ENCODE results near the gene HSD17B3. TPM values are rescaled to one million over a fixed set of nuclear protein-coding genes. Genes with fewer than 3 reads are reported as not detected.
"Not testable (repeated sequence)": the region's sequence is repeated elsewhere in the genome, so short reads cannot be mapped to it uniquely, and the experiment has no call there.

Gene HSD17B3
- total RNA-seq, 1 donor from 2014 or later = not detected

DNA sequence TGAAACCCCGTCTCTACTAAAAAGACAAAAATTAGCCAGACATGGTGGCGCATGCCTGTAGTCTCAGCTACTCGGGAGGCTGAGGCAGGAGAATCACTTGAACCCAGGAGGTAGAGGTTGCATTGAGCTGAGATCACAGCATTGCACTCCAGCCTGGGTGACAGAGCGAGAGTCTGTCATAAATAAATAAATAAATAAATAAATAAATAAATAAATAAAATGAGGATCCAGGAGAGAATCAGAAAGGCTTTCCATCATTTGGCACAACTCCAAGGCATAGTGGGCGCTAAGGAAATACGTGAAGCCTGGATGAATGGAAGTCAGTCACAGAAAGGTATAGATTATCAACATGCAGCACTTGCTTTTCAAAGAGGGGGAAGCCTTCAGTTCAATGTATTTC, 65.6 kb downstream of the HSD17B3 start:
- DNase-seq (ENCODE audit: low spot score) = not testable (repeated sequence)

DNA sequence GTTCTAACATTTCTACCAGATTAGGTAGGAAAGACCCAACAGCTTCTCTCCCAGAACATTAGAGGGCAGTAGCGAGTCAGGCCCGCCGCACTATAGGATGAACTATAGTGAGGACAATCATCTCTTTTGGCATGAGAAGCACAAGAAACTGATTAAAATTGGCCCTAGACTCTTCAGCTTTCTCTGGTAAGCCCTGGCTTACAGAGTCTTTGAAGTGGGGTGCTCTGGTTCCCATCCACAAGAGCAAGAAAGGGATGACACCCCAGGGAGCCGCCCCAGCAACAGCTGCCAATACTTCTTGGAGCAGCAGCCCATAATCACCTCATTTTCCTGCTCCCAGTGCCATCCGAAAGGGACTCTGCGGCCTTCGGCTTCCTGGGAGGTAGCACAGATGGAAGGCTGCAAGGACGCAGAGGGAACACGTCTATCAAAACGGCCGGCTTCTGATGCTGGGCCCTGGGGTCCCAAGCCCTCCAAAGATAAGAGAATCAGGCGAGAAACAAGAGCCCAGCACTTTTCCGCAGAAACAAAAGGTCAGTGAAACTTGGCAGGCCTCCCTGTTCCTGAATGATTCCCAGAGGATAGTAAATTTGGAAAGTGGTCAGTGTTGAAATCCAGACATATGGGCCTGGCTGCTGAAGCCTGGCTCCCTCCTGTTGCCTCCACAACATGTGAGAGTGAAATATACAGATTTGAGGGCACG, 69.3 kb downstream of the HSD17B3 start:
- DNase-seq (ENCODE audit: low spot score) = peak; percentile 72

DNA sequence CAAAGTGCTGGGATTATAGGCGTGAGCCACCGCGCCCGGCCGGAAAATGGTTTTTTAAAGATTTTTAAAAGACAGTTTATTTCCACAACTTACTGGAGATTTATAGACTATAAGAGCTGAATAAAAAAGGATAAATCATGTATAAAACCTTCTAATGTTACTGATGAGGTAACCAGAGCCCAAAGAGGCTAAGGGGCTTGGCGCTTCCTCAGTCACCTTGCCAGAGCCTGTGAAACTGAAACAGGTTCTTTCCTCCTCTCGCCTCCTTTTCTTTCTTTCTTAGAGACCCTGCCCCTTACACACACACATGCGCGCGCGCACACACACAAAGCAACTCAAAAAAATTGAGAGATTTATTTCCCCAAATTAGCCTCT, 69.8 kb downstream of the HSD17B3 start:
- DNase-seq (ENCODE audit: low spot score) = no peak

DNA sequence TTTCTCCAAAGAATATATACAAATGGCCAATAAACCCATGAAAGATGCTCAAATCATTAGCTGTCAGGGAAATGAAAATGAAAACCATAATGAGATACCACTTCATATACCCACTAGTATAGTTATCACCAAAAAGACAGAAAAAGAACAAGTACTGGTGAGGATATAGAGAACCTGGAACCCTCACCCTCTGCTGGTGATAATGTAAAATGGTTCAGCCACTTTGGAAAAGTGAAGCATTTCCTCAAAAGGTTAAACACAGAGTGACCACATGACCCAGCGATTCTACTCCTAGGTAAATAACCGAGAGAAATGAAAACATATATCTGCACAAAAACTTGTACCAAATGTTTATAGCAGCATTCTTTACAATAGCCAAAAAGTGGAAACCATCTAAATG, 72.0 kb downstream of the HSD17B3 start:
- no peak for DNase-seq (ENCODE audit: low spot score)

GRCh38 chr9:96222132-96222531, 79.8 kb downstream of the HSD17B3 start:
- DNase-seq (ENCODE audit: low spot score) = no peak

DNA sequence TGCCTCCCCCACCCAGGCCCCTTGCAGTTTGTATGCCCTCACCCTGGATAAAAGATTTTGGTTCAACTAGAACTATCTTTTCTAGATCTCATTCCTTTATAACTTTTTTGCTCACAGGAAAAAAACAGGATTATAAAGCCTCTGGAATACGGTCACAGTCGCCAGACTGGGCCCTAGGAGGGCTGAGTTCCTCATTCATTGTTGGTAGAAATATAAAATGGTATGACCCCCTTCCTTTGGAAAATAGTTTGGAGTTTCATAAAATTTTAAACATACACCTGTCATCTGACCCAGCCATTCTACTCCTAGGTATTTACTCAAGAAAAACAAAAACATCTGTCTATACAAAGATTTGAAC, 82.1 kb downstream of the HSD17B3 start:
- no peak for DNase-seq (ENCODE audit: low spot score)

DNA sequence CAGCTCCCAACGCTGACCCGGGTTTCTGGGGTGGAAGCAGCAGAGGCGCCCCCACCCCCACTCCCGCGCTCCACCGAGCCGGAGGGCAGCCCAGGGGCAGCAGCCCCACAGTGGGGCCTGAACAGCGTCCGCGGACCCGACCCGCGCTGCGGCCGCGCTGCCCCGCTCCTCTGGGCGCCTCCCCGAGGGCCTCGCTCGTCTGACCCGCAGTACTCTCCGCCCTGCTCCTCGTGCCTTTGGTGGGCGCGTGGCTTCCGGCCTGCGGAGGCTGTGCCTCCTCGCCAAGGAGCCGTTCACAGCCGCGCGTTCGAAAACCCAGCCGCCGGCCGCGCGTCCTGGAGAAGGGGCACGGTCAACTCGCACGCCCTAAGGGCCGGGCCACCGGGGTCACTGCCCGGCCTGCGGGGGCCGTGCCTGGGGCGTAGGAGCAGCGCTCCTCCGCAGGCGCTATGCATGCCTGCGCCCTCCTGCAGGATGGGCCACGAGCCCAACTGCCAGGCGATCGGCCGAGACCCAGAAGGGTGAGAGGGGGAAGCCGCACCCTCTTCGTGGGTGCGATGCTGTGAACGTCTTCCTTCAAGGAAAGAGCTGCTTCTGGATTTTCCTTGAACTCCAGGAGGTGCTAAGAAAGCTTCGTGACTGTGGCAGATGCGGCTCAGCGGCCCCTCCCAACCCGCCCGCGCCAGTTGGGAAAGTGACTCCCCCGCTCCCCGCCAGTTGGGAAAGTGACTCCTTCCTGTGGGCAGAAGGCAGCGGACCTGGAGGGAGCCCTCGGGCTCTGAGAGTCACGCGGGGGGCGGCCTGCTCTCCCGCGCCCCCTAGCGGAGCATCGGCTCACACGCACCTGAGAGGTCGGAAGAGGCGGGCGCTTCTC, 82.7 kb downstream of the HSD17B3 start:
- no peak for DNase-seq (ENCODE audit: low spot score)

GRCh38 chr9:96217754-96218693, 84.0 kb downstream of the HSD17B3 start:
- peak; percentile 83 for DNase-seq (ENCODE audit: low spot score)

DNA sequence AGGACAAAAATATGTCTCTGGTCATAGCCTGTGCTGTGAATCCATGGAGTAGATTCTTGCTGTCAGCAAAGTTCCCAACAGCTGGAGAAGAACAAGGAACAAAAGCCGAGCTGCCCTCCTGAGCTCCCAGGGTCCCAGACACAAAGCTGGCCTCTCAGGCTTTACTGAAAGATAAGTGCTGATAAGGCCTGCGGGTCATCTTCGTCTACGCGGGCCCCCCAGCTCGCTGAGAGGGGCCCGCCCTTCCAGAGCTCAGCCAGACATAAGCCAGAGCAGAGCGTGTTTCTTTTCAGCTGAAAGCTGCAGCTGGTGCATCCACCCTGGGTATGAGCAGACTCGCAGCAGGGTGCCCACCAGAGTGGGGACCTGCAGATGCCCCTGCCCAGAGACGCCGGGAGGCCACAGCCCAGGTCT, 84.7 kb downstream of the HSD17B3 start:
- DNase-seq (ENCODE audit: low spot score) = peak; percentile 50

DNA sequence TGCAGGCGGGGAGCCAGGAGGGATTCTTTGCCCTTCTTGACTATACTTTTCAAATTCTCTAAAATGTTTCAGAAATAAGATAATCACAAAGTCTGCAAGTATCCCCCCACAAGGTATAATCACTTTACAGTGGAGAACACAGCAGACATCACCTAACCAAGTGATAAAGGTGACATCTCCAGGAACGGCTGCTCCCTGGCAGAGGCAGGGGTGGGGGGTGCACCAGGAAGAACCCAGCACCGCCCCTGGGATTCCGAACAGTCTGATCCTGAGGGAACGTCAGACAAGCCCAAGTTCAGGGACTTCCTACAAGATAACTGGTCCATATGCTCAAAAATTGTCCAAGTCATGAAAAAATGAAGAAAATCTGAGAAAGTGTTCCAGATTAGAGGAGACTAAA, 85.4 kb downstream of the HSD17B3 start:
- no peak for DNase-seq (ENCODE audit: low spot score)

DNA sequence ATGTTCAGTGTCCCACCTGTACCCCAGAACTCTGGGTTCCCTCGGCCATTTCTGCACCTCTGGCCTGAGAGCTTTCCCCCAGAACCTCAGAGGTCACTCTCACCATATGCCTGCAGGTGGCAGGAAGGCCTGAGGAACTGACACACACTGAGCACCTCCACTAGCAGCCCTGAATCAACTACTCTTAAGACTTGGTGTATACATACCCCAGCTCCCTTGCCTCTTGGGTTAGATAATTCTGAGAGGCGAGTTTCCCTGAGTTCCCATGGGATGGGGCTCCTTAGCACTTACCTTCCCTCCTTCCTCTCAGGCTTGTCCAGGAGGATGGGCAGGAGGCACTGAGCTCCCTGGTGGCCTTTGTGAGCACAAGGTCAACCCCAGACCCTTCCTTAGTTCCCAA, 86.1 kb downstream of the HSD17B3 start:
- DNase-seq (ENCODE audit: low spot score) = no peak

DNA sequence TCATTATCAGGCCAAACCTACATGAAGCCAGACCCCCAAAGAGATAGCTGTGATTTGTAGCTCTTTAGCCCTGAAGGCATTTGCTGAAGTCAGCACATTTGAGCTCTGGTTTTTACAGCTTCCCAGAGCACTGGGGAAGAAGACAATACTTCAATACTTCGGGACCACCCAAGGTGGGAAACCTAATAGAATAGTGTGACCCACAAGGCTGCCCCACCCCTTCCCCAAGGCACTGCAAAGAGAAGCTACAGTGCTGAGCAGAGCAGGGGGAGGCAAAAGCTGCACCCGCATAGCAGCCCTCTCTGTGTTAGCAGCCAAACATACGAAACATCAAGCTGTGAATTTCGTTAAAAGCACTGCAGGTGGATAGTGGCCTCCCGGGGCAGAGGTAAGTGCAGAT, 87.3 kb downstream of the HSD17B3 start:
- no peak for DNase-seq (ENCODE audit: low spot score)

DNA sequence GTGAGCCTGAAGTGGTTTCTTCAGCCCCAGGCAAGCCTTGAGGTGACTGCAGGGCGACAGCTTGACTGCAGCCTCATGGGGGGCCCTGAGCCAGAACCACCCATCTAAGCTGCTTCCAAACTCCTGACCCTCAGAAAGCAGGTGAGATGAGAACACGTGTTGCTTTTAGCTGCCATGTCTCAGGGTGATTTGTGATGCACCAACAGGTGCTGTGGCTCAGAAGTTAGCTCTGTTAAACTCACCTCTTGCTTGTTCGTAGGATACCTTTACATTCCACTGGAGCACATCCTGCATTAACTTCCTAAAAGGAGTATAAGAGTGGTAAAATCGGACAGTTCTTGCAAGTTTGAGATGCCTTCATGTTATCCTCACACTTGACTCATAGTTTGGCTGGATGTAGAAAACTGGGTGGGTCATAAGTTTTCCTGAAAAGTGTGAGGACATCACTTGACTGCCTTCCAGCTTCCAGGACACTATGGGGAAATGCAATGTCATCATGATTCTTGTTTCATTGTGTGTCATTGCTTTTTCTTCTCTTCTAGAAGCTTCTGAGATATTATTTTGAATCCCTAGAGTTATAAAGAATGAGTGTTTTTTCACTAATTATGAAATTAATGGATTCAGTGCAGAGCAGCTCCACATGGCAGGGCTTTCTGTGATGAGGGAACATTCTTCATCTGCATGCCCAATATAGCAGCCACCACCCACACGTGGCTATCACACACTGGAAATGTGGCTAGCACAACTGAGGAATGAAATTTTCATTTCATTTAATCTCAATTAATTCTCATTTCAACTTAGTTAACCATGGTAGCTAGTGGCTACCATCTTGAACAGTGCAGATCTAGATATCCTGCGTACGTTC, 92.3 kb downstream of the HSD17B3 start:
- DNase-seq (ENCODE audit: low spot score) = no peak

DNA sequence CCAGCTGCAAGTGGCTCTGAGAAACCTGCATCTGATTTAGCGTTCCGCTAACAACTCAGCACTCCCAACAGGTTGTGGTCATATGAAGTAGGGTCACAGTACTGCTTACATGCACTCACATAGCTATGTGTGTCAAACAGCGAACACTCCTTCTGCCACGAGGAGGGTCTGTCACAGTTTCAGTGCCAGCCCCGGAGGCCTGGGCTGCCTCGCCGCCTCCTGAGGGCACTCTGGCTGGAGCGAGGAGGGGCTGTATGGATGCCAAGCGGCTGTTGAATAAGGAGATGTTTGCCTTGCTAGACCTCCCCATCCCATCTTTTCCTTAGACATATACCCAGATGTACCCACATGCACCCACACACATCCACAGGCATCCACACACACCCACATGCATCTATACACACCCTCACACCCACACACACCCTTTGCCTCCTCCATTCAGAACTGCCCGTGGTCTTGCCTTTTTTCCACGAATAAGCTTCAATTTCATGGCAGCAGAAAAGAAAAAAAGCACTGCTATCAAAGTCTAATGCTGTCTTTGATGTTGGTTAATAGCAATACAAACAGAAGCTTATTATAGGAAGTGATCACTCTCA, 95.7 kb downstream of the HSD17B3 start:
- DNase-seq (ENCODE audit: low spot score) = no peak

DNA sequence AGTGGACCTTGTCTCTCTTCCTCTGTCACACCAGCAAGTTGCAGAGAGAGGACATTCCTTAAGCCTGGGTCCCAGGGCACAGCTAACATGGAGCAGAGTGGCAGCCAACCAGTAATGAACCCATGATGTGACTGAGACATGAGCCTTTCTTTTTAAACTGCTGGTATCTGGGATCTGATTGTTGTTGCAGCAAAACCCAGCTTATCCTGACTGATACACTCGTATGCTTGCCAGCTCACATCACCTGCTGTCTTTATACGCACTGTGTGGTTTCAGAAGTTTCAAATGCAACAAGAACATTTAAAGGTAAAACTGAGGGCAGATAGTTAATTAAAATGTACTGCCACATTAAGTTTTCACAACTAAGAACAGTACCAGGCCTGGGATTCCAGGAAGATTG, 97.1 kb downstream of the HSD17B3 start:
- no peak for DNase-seq (ENCODE audit: low spot score)

- DNase-seq (ENCODE audit: low spot score) = no peak
These were observed 98.0 kb downstream of the HSD17B3 start for GRCh38 chr9:96203867-96204501.

DNA sequence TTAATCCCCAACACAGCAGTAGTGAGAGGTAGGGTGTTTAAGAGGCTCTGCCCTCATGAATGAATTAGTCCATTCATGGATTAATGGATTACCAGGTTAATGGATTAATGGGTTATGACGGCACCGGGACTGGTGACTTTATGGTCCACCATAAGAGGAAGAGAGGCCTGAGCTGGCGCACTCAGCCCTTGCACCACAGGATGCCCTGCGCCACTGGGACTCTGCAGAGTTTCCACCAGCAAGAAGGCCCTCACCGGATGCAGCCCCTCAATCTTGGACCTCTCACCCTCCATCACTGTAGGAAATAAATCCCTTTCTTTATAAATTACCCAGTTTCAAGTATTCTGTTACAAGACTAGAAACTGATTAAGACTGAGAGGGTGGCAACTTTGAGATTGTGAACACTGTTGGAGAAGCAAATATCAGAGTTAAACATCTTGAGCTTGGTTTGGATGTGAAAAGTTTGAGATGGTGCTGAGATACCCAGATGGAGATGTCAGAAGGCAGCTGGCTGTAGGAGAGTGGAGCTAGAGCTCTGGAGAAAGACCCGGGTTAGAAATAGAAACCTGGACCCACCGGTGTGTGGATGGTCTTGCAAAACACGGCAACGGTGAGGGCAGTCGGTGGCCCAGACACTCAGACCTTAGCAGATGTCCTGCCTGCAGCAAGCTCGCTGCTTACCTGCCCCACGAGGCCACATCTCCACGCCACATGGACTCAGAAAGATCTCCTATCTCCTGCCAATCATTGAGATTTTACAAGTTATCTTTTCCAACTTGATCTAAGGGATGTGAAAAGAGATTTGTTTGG, 98.8 kb downstream of the HSD17B3 start:
- no peak for DNase-seq (ENCODE audit: low spot score)

- no peak for DNase-seq (ENCODE audit: low spot score)
These were observed 100.8 kb downstream of the HSD17B3 start for GRCh38 chr9:96201140-96201539.

- DNase-seq (ENCODE audit: low spot score) = no peak
These were observed 103.0 kb downstream of the HSD17B3 start for GRCh38 chr9:96199006-96199405.

Data from ureter (tissue), 1 donor.